NCI-H2029 (cell line): ENCODE data around the gene WASHC2C.
"Not testable (repeated sequence)": the region's sequence is repeated elsewhere in the genome, so short reads cannot be mapped to it uniquely, and the experiment has no call there.

Source experiments
- DNase-seq: peaks from one replicate; lab custom pipeline; 2025; lab: John Stamatoyannopoulos, UW

The WASHC2C gene

GRCh38 chr10:45771757-45772461 is 44.8 kb downstream of the WASHC2C start:
- not testable (repeated sequence) for DNase-seq

- DNase-seq, result not testable (repeated sequence)
These were observed 59.2 kb downstream of the WASHC2C start for GRCh38 chr10:45786217-45786616.

- DNase-seq, result not testable (repeated sequence)
These were observed 60.2 kb downstream of the WASHC2C start for GRCh38 chr10:45787212-45787741.

- not testable (repeated sequence) for DNase-seq
These were observed 62.9 kb downstream of the WASHC2C start for GRCh38 chr10:45789991-45790390.

- DNase-seq, result not testable (repeated sequence)
These were observed 63.8 kb downstream of the WASHC2C start for GRCh38 chr10:45790694-45791426.

- not testable (repeated sequence) for DNase-seq
These were observed 67.7 kb downstream of the WASHC2C start for GRCh38 chr10:45794761-45795160.

GRCh38 chr10:45803060-45804010 is 76.3 kb downstream of the WASHC2C start:
- DNase-seq, result not testable (repeated sequence)

- DNase-seq, result not testable (repeated sequence)
These were observed 77.9 kb downstream of the WASHC2C start for GRCh38 chr10:45804996-45805395.

- no peak for DNase-seq
These were observed 82.8 kb downstream of the WASHC2C start for GRCh38 chr10:45809837-45810236.

- no peak for DNase-seq
These were observed 84.0 kb downstream of the WASHC2C start for GRCh38 chr10:45811075-45811474.

GRCh38 chr10:45812959-45813358 is 85.9 kb downstream of the WASHC2C start:
- DNase-seq, result not testable (repeated sequence)

GRCh38 chr10:45814146-45814545 is 87.1 kb downstream of the WASHC2C start:
- DNase-seq, result not testable (repeated sequence)

- DNase-seq, result no peak
These were observed 90.2 kb downstream of the WASHC2C start for GRCh38 chr10:45817130-45817859.

- no peak for DNase-seq
These were observed 90.8 kb downstream of the WASHC2C start for GRCh38 chr10:45817912-45818311.

- no peak for DNase-seq
These were observed 92.5 kb downstream of the WASHC2C start for GRCh38 chr10:45819552-45819951.

GRCh38 chr10:45820107-45820830 is 93.2 kb downstream of the WASHC2C start:
- DNase-seq, result not testable (repeated sequence)

- not testable (repeated sequence) for DNase-seq
These were observed 95.9 kb downstream of the WASHC2C start for GRCh38 chr10:45822918-45823317.
